Panc1 (cell line): ENCODE measurements around the gene LSM14A. TPM values are rescaled to one million over a fixed set of nuclear protein-coding genes. Genes with fewer than 3 reads are reported as not detected.

Experiments used
- ATAC-seq: fragments of 200-7000 bp; cut with Tn5 transposase; 2 replicates; pipeline ENCODE4 v1.9.1; 2020; ENCODE audit warnings: mild to moderate bottlenecking, moderate library complexity
- BruUV-seq: library from RNA; stranded (reverse); fragments of 400-500 nt; replicated peaks from 2 replicates; lab custom pipeline; 2021; lab: Mats Ljungman, UMichigan
- CTCF ChIA-PET: fragments of 300-600 bp; sonication (Branson Sonifier 250); formaldehyde crosslinking; loops from one replicate; lab custom pipeline; 2022; ENCODE audit warnings: antibody characterized with exemption; lab: Charles Lee
- POLR2A ChIA-PET: fragments of 300-600 bp; sonication (Branson Sonifier 250); formaldehyde crosslinking; loops from one replicate; lab custom pipeline; 2022; ENCODE audit warnings: antibody characterized with exemption; lab: Charles Lee
- DNase-seq: peaks from one replicate; pipeline ENCODE4 v3.0.0-alpha.2; 2010; ENCODE audit warnings: low read depth, low spot score
- H3K27ac ChIP-seq: 2 replicates; pipeline ENCODE4 v1.5.1; 2011; ENCODE audit warnings: mild to moderate bottlenecking, low read length, inconsistent platforms
- H3K27me3 ChIP-seq: fragments of 200-500 bp; sonication (Bioruptor generic); 2 replicates; pipeline ENCODE4 v1.6.0; 2014; ENCODE audit warnings: low read length, inconsistent platforms; ENCODE audit not compliant: control insufficient read depth, insufficient read depth
- H3K36me3 ChIP-seq: fragments of 200-500 bp; sonication (Bioruptor generic); 2 replicates; pipeline ENCODE4 v1.5.1; 2014; ENCODE audit warnings: inconsistent platforms, mild to moderate bottlenecking, low read length, moderate library complexity; ENCODE audit not compliant: control insufficient read depth, insufficient read depth
- H3K4me1 ChIP-seq: 2 replicates; pipeline ENCODE4 v1.5.1; 2011; ENCODE audit warnings: inconsistent platforms, mild to moderate bottlenecking, low read length, moderate library complexity; ENCODE audit not compliant: control insufficient read depth, insufficient read depth
- H3K4me3 ChIP-seq, 2 experiments: 2 replicates each; pipeline ENCODE4 v1.5.1; 2011 to 2012; ENCODE audit warnings: low read depth in 2 of 2, low read length in 2 of 2, mild to moderate bottlenecking in 2 of 2, inconsistent platforms in 1 of 2, moderate library complexity in 1 of 2
- H3K9me3 ChIP-seq: fragments of 200-500 bp; sonication (Bioruptor generic); 2 replicates; pipeline ENCODE4 v1.5.1; 2014; ENCODE audit warnings: low read depth, mild to moderate bottlenecking, inconsistent platforms, low read length, moderate library complexity; ENCODE audit not compliant: control insufficient read depth, insufficient read depth
- CTCF ChIP-seq: fragments of 450-650 bp; IDR thresholded peaks from 2 replicates; pipeline ENCODE4 v1.5.1; 2017; ENCODE audit warnings: mild to moderate bottlenecking
- POLR2AphosphoS5 ChIP-seq: IDR thresholded peaks from 2 replicates; pipeline ENCODE4 v1.6.1; 2012; ENCODE audit warnings: mild to moderate bottlenecking, low read depth, low read length, moderate library complexity
- REST ChIP-seq, 2 experiments: IDR thresholded peaks; 2 replicates each; pipeline ENCODE4 v1.6.1; 2011 to 2012; ENCODE audit warnings: low read depth in 2 of 2, control low read depth in 1 of 2, low read length in 1 of 2, mild to moderate bottlenecking in 1 of 2, moderate library complexity in 1 of 2; ENCODE audit not compliant: insufficient read depth in 1 of 2
- SIN3A ChIP-seq: IDR thresholded peaks from 2 replicates; pipeline ENCODE4 v1.6.1; 2012; ENCODE audit warnings: low read depth, mild to moderate bottlenecking, low read length, moderate library complexity, borderline replicate concordance; ENCODE audit not compliant: insufficient read depth
- TCF7L2 ChIP-seq: IDR thresholded peaks from 2 replicates; pipeline ENCODE4 v1.6.1; 2011; ENCODE audit warnings: mild to moderate bottlenecking, low read depth, low read length, inconsistent platforms
- in situ Hi-C: cut with HindIII; loops from 2 replicates; pipeline ENCODE4 v1.10.0; 2016; ENCODE audit warnings: low sequenced_read_pairs, low pct_unique_long_range_greater_than_20kb
- intact Hi-C: fragments of 100-400 bp; cut with micrococcal nuclease; formaldehyde crosslinking; loops from one replicate; pipeline ENCODE4 v1.10.0; 2022; ENCODE audit not compliant: unreplicated experiment
- total RNA-seq: library from RNA; stranded (reverse); gene quantifications from one replicate; pipeline ENCODE4 v1.2.1, GENCODE V29; 2021; ENCODE audit not compliant: unreplicated experiment

Gene LSM14A
- total RNA-seq, 1 experiment from 2014 or later: 152 TPM

DNA sequence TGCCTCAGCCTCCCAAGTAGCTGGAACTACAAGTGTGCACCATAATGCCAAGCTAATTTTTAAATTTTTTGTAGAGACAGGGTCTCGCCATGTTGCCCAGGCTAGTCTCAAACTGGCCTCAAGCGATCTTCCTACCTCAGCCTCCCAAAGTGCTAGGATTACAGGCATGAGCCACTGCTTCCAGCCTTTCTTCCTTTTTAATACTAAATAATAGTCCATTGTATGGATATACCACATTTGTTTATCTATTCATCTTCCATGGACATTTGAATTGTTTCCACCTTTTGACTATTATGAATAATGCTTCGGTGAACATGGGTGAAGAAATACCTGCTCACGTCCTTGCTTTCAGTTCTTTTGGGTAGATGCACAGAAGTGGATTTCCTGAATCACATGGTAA, 106.5 kb downstream of the LSM14A start:
- no TSS peak for BruUV-seq

More for the DNA sequence above, 106.5 kb downstream of the LSM14A start:
- DNase-seq (no peak), ATAC-seq (no peak)
- Histone ChIP-seq H3K36me3 (no peaks in the 10 kb centered on the region), H3K9me3 (no peaks in the 10 kb centered on the region), H3K27me3 (no peaks in the 10 kb centered on the region), H3K4me3 (no peak overlapping the region), H3K27ac (no peak overlapping the region), H3K4me1 (no peaks in the 10 kb centered on the region)
- intact Hi-C loops: no loop called here
- ChIA-PET CTCF (no interaction called here), POLR2A (no interaction called here)
- TF ChIP-seq CTCF (no peak), TCF7L2 (no peak), SIN3A (no peak), POLR2AphosphoS5 (no peak), REST (IDR thresholded peaks at IDR 0.05; ENCODE audit: insufficient read depth in 1 of 2, low read depth in 2 of 2, low read length in 1 of 2) (no peak)
- in situ Hi-C loops: no loop called here

Other genes starting within 250 kb of the LSM14A start
- 19.7 TPM for gene GARRE1, start 82.0 kb downstream of the LSM14A start, total RNA-seq
- gene GPI, start 192.7 kb downstream of the LSM14A start, total RNA-seq: 370 TPM
- 36.4 TPM for gene PDCD2L, start 231.9 kb downstream of the LSM14A start, total RNA-seq